ENCODE data around the gene CLN6. TPM values are rescaled to one million over a fixed set of nuclear protein-coding genes. Genes with fewer than 3 reads are reported as not detected.

CLN6 gene
- total and polyA plus RNA-seq, 7 donors: 8.3 to 22.2 (median 13.1) TPM

DNA sequence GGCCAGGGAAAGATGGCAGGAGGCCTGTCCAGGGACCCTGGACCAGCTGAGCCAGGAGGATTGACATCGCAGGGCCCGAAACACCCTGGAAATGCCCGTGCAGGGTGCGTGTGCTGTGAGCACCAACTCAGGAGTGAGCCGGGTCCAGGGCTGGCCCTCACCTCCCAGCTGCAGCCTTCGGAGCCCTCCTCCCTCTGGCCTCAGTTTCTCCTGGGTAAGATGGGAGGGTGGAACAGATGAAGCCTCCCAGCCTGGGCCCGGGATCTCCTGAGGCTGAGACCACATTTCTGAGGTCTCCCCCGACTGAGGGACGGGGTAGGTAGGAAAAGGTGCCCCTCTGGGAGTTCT, 19.1 kb downstream of the CLN6 start:
- TF ChIP-seq CTCF (IDR thresholded peaks at IDR 0.05): no peak
- ATAC-seq (no peak), DNase-seq (no peak)
- Histone ChIP-seq H3K27ac (no peak overlapping the region), H3K27me3 (ENCODE audit: insufficient read depth in 3 of 3, low read length in 2 of 3) (no peaks in the 10 kb centered on the region), H3K9me3 (no peaks in the 10 kb centered on the region), H3K4me1 (peaks cover 2% of the 10 kb centered on the region), H3K36me3 (ENCODE audit: insufficient read depth in 1 of 2, low read depth in 1 of 2) (no peaks in the 10 kb centered on the region), H3K4me3 (no peak overlapping the region)
- intact Hi-C loops (cut with DNase I): loop anchor here in 1 of 2 donors (5.0 kb wide), 1 partner anchor 348 kb away; no protein-coding TSS in a partner anchor
- WGBS, 3 donors: 69 to 71% (median 70%) methylated on average over 8 to 9 of the region's 9 CpGs

- TF ChIP-seq CTCF (IDR thresholded peaks at IDR 0.05): no peak
- intact Hi-C loops (cut with DNase I): loop anchor here in 1 of 2 donors (5.0 kb wide), 1 partner anchor 348 kb away; no protein-coding TSS in a partner anchor
- Histone ChIP-seq H3K27ac (no peak overlapping the region), H3K36me3 (ENCODE audit: insufficient read depth in 1 of 2, low read depth in 1 of 2) (no peaks in the 10 kb centered on the region), H3K4me3 (no peak overlapping the region), H3K9me3 (no peaks in the 10 kb centered on the region), H3K4me1 (peaks cover 7% of the 10 kb centered on the region), H3K27me3 (ENCODE audit: insufficient read depth in 3 of 3, low read length in 2 of 3) (no peaks in the 10 kb centered on the region)
- no peak for ATAC-seq
- 82 to 90% (median 83%) methylated on average over 12 to 13 of the region's 13 CpGs for WGBS, 3 donors
- DNase-seq: no peak
Measured at GRCh38 chr15:68209735-68210408, 19.7 kb downstream of the CLN6 start.

GRCh38 chr15:68209272-68209671, 20.3 kb downstream of the CLN6 start:
- Histone ChIP-seq H3K9me3 (no peaks in the 10 kb centered on the region), H3K27ac (no peak overlapping the region), H3K4me1 (peaks cover 13% of the 10 kb centered on the region), H3K36me3 (ENCODE audit: insufficient read depth in 1 of 2, low read depth in 1 of 2) (no peaks in the 10 kb centered on the region), H3K4me3 (no peak overlapping the region), H3K27me3 (ENCODE audit: insufficient read depth in 3 of 3, low read length in 2 of 3) (no peaks in the 10 kb centered on the region)
- 82 to 92% (median 89%) methylated on average over 7 of the region's 7 CpGs for WGBS, 3 donors
- ATAC-seq (no peak), DNase-seq (no peak)
- no peak for TF ChIP-seq CTCF (IDR thresholded peaks at IDR 0.05)
- intact Hi-C loops (cut with DNase I): no loop called here

GRCh38 chr15:68208636-68209240, 20.8 kb downstream of the CLN6 start:
- WGBS, 3 donors: 83 to 84% (median 83%) methylated on average over 13 of the region's 13 CpGs
- DNase-seq (no peak), ATAC-seq (no peak)
- no peaks in the 10 kb centered on the region for H3K36me3 ChIP-seq (ENCODE audit: insufficient read depth in 1 of 2, low read depth in 1 of 2)
- no peak overlapping the region for H3K27ac ChIP-seq
- intact Hi-C loops (cut with DNase I): no loop called here
- no peak for TF ChIP-seq CTCF (IDR thresholded peaks at IDR 0.05)
- no peaks in the 10 kb centered on the region for H3K27me3 ChIP-seq (ENCODE audit: insufficient read depth in 3 of 3, low read length in 2 of 3)
- H3K4me3 ChIP-seq: no peak overlapping the region
- H3K9me3 ChIP-seq: no peaks in the 10 kb centered on the region
- H3K4me1 ChIP-seq: peaks cover 15% of the 10 kb centered on the region

Data from psoas muscle (tissue), 8 donors.